Panc1 (cell line): ENCODE measurements around the gene AGBL4. TPM values are rescaled to one million over a fixed set of nuclear protein-coding genes. Genes with fewer than 3 reads are reported as not detected.
A peak's percentile ranks its signal among the peaks of the same experiment; 100 is the strongest.

Source experiments
- ATAC-seq: fragments of 200-7000 bp; cut with Tn5 transposase; 2 replicates; pipeline ENCODE4 v1.9.1; 2020; ENCODE audit warnings: mild to moderate bottlenecking, moderate library complexity
- BruUV-seq: library from RNA; stranded (reverse); fragments of 400-500 nt; replicated peaks from 2 replicates; lab custom pipeline; 2021; lab: Mats Ljungman, UMichigan
- CTCF ChIA-PET: fragments of 300-600 bp; sonication (Branson Sonifier 250); formaldehyde crosslinking; loops from one replicate; lab custom pipeline; 2022; ENCODE audit warnings: antibody characterized with exemption; lab: Charles Lee
- POLR2A ChIA-PET: fragments of 300-600 bp; sonication (Branson Sonifier 250); formaldehyde crosslinking; loops from one replicate; lab custom pipeline; 2022; ENCODE audit warnings: antibody characterized with exemption; lab: Charles Lee
- DNase-seq: peaks from one replicate; pipeline ENCODE4 v3.0.0-alpha.2; 2010; ENCODE audit warnings: low read depth, low spot score
- H3K27ac ChIP-seq: 2 replicates; pipeline ENCODE4 v1.5.1; 2011; ENCODE audit warnings: mild to moderate bottlenecking, low read length, inconsistent platforms
- H3K27me3 ChIP-seq: fragments of 200-500 bp; sonication (Bioruptor generic); 2 replicates; pipeline ENCODE4 v1.6.0; 2014; ENCODE audit warnings: low read length, inconsistent platforms; ENCODE audit not compliant: control insufficient read depth, insufficient read depth
- H3K36me3 ChIP-seq: fragments of 200-500 bp; sonication (Bioruptor generic); 2 replicates; pipeline ENCODE4 v1.5.1; 2014; ENCODE audit warnings: inconsistent platforms, mild to moderate bottlenecking, low read length, moderate library complexity; ENCODE audit not compliant: control insufficient read depth, insufficient read depth
- H3K4me1 ChIP-seq: 2 replicates; pipeline ENCODE4 v1.5.1; 2011; ENCODE audit warnings: inconsistent platforms, mild to moderate bottlenecking, low read length, moderate library complexity; ENCODE audit not compliant: control insufficient read depth, insufficient read depth
- H3K4me3 ChIP-seq, 2 experiments: 2 replicates each; pipeline ENCODE4 v1.5.1; 2011 to 2012; ENCODE audit warnings: low read depth in 2 of 2, low read length in 2 of 2, mild to moderate bottlenecking in 2 of 2, inconsistent platforms in 1 of 2, moderate library complexity in 1 of 2
- H3K9me3 ChIP-seq: fragments of 200-500 bp; sonication (Bioruptor generic); 2 replicates; pipeline ENCODE4 v1.5.1; 2014; ENCODE audit warnings: low read depth, mild to moderate bottlenecking, inconsistent platforms, low read length, moderate library complexity; ENCODE audit not compliant: control insufficient read depth, insufficient read depth
- POLR2AphosphoS5 ChIP-seq: IDR thresholded peaks from 2 replicates; pipeline ENCODE4 v1.6.1; 2012; ENCODE audit warnings: mild to moderate bottlenecking, low read depth, low read length, moderate library complexity
- SIN3A ChIP-seq: IDR thresholded peaks from 2 replicates; pipeline ENCODE4 v1.6.1; 2012; ENCODE audit warnings: low read depth, mild to moderate bottlenecking, low read length, moderate library complexity, borderline replicate concordance; ENCODE audit not compliant: insufficient read depth
- TCF7L2 ChIP-seq: IDR thresholded peaks from 2 replicates; pipeline ENCODE4 v1.6.1; 2011; ENCODE audit warnings: mild to moderate bottlenecking, low read depth, low read length, inconsistent platforms
- in situ Hi-C: cut with HindIII; loops from 2 replicates; pipeline ENCODE4 v1.10.0; 2016; ENCODE audit warnings: low sequenced_read_pairs, low pct_unique_long_range_greater_than_20kb
- intact Hi-C: fragments of 100-400 bp; cut with micrococcal nuclease; formaldehyde crosslinking; loops from one replicate; pipeline ENCODE4 v1.10.0; 2022; ENCODE audit not compliant: unreplicated experiment
- total RNA-seq: library from RNA; stranded (reverse); gene quantifications from one replicate; pipeline ENCODE4 v1.2.1, GENCODE V29; 2021; ENCODE audit not compliant: unreplicated experiment
- TF ChIP-seq, protein P1 (sequence below): fragments of 450-650 bp; IDR thresholded peaks from 2 replicates; pipeline ENCODE4 v1.5.1; 2017; ENCODE audit warnings: mild to moderate bottlenecking
- TF ChIP-seq, protein P2 (sequence below), 2 experiments: IDR thresholded peaks; 2 replicates each; pipeline ENCODE4 v1.6.1; 2011 to 2012; ENCODE audit warnings: low read depth in 2 of 2, control low read depth in 1 of 2, low read length in 1 of 2, mild to moderate bottlenecking in 1 of 2, moderate library complexity in 1 of 2; ENCODE audit not compliant: insufficient read depth in 1 of 2

The AGBL4 gene
- total RNA-seq, 1 experiment from 2014 or later, result not detected

DNA sequence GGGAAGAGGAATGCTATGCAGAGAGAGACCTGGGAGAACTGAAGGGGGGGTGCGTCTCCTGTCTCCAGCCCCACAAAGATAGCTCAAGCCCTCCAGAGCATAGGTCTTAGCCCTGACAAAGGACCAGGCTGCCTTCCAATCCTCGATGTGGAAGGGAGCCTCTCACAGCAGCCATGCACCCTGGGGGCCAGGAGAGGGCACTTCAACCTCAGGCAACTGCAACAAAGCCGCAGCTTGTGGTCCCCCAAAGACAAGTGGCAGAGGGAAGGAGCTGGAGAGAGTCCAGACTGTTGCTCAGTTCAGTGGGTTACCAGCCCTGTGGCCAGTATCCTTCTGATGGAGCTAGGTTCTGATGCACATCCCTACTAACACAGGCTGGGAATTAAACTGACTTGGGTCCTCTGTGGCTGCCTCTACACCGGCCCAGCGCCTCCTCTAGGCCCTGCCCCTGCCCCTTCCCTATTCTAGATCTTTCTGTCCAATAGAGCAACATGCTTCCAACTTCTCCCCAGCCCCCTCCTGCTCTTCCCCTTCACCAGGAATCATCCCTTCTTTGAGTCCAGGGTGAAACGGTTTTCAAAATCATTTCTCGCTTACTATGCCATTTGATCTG, 1451.0 kb downstream of the AGBL4 start:
- ChIA-PET POLR2A (interaction anchor here (0.6 kb wide), 1 partner anchor 273 kb away, joined by 17 read pairs; no protein-coding TSS in a partner anchor), CTCF (interaction anchor here (0.6 kb wide), 1 partner anchor 105 kb away, joined by 4 read pairs; no protein-coding TSS in a partner anchor)
- TF ChIP-seq POLR2AphosphoS5, result no peak
- TF ChIP-seq, protein P1, sequence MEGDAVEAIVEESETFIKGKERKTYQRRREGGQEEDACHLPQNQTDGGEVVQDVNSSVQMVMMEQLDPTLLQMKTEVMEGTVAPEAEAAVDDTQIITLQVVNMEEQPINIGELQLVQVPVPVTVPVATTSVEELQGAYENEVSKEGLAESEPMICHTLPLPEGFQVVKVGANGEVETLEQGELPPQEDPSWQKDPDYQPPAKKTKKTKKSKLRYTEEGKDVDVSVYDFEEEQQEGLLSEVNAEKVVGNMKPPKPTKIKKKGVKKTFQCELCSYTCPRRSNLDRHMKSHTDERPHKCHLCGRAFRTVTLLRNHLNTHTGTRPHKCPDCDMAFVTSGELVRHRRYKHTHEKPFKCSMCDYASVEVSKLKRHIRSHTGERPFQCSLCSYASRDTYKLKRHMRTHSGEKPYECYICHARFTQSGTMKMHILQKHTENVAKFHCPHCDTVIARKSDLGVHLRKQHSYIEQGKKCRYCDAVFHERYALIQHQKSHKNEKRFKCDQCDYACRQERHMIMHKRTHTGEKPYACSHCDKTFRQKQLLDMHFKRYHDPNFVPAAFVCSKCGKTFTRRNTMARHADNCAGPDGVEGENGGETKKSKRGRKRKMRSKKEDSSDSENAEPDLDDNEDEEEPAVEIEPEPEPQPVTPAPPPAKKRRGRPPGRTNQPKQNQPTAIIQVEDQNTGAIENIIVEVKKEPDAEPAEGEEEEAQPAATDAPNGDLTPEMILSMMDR, result peak; percentile 79
- TF ChIP-seq, protein P2, sequence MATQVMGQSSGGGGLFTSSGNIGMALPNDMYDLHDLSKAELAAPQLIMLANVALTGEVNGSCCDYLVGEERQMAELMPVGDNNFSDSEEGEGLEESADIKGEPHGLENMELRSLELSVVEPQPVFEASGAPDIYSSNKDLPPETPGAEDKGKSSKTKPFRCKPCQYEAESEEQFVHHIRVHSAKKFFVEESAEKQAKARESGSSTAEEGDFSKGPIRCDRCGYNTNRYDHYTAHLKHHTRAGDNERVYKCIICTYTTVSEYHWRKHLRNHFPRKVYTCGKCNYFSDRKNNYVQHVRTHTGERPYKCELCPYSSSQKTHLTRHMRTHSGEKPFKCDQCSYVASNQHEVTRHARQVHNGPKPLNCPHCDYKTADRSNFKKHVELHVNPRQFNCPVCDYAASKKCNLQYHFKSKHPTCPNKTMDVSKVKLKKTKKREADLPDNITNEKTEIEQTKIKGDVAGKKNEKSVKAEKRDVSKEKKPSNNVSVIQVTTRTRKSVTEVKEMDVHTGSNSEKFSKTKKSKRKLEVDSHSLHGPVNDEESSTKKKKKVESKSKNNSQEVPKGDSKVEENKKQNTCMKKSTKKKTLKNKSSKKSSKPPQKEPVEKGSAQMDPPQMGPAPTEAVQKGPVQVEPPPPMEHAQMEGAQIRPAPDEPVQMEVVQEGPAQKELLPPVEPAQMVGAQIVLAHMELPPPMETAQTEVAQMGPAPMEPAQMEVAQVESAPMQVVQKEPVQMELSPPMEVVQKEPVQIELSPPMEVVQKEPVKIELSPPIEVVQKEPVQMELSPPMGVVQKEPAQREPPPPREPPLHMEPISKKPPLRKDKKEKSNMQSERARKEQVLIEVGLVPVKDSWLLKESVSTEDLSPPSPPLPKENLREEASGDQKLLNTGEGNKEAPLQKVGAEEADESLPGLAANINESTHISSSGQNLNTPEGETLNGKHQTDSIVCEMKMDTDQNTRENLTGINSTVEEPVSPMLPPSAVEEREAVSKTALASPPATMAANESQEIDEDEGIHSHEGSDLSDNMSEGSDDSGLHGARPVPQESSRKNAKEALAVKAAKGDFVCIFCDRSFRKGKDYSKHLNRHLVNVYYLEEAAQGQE (IDR thresholded peaks at IDR 0.05; ENCODE audit: insufficient read depth in 1 of 2, low read depth in 2 of 2, low read length in 1 of 2), result no peak
- no peak for TF ChIP-seq TCF7L2
- TF ChIP-seq SIN3A, result no peak
- intact Hi-C loops, result loop anchor here (2.0 to 10.0 kb wide), 2 partner anchors 126 to 1762 kb away; no protein-coding TSS in a partner anchor
- in situ Hi-C loops, result no loop called here
- Histone ChIP-seq H3K4me1 (no peaks in the 10 kb centered on the region), H3K4me3 (no peak overlapping the region), H3K36me3 (no peaks in the 10 kb centered on the region), H3K9me3 (no peaks in the 10 kb centered on the region), H3K27ac (no peak overlapping the region), H3K27me3 (no peaks in the 10 kb centered on the region; the same call in 1 of the 2 replicates)
- no TSS peak for BruUV-seq
- ATAC-seq (peak; percentile 93), DNase-seq (peak; percentile 15)

DNA sequence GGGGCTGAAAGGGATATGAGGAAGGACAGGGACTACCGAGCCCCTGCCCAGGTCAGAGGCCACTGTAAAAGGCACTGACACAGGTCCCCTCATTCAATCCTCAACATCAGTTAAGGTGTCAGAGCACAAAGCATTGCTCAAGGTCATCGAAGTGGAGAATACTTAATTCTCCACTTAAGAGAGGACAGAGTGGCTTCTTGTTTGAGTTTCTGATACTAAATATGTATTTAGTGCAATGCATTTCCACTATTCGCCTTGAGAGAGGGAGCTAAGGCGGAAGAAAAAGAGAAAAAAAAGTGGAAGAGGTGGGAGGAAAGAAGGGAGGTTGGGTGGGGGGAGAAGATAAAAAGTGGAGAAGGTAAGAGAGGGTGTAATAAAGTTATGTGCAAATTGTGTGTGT, 1451.6 kb downstream of the AGBL4 start:
- CTCF ChIA-PET, result interaction anchor here (0.6 kb wide), 1 partner anchor 106 kb away, joined by 4 read pairs; no protein-coding TSS in a partner anchor
- Histone ChIP-seq H3K27me3 (no peaks in the 10 kb centered on the region; the same call in 1 of the 2 replicates), H3K4me1 (no peaks in the 10 kb centered on the region), H3K27ac (no peak overlapping the region), H3K4me3 (no peak overlapping the region), H3K9me3 (no peaks in the 10 kb centered on the region), H3K36me3 (no peaks in the 10 kb centered on the region)
- no peak for DNase-seq
- POLR2A ChIA-PET, result interaction anchor here (0.6 kb wide), 1 partner anchor 272 kb away, joined by 17 read pairs; no protein-coding TSS in a partner anchor
- no peak for TF ChIP-seq SIN3A
- TF ChIP-seq TCF7L2, result no peak
- TF ChIP-seq, protein P2 (IDR thresholded peaks at IDR 0.05; ENCODE audit: insufficient read depth in 1 of 2, low read depth in 2 of 2, low read length in 1 of 2), result no peak
- no peak for TF ChIP-seq POLR2AphosphoS5
- TF ChIP-seq, protein P1, result no peak
- ATAC-seq, result no peak
- no TSS peak for BruUV-seq
- intact Hi-C loops (loop anchor here (2.0 to 10.0 kb wide), 2 partner anchors 127 to 1763 kb away; no protein-coding TSS in a partner anchor), in situ Hi-C loops (no loop called here)
